ENCODE data around the gene ZNF385D. TPM values are rescaled to one million over a fixed set of nuclear protein-coding genes. Genes with fewer than 3 reads are reported as not detected.

ZNF385D gene
- total RNA-seq, 1 donor from 2014 or later: not detected

GRCh38 chr3:21777821-21778220 lies 26.8 kb upstream of the ZNF385D start:
- POLR2A ChIA-PET: no interaction called here

GRCh38 chr3:21766002-21766401 lies 15.0 kb upstream of the ZNF385D start:
- Mint-ChIP-seq H3K27ac (no peak overlapping the region), H3K36me3 (ENCODE audit: low read depth) (no peaks in the 10 kb centered on the region), H3K4me1 (no peaks in the 10 kb centered on the region), H3K9me3 (peaks cover 3% of the 10 kb centered on the region), H3K27me3 (no peaks in the 10 kb centered on the region), H3K4me3 (no peak overlapping the region)
- no peak for TF ChIP-seq CTCF (IDR thresholded peaks at IDR 0.05)
- ChIA-PET POLR2A (no interaction called here), CTCF (no interaction called here)
- intact Hi-C loops (cut with micrococcal nuclease): no loop called here
- ATAC-seq (ENCODE audit: low read depth) (no peak), DNase-seq (no peak)

More at GRCh38 chr3:21777821-21778220, 26.8 kb upstream of the ZNF385D start:
- intact Hi-C loops (cut with micrococcal nuclease): no loop called here
- Mint-ChIP-seq H3K4me1 (no peaks in the 10 kb centered on the region), H3K4me3 (no peak overlapping the region), H3K27ac (no peak overlapping the region), H3K9me3 (peaks cover 6% of the 10 kb centered on the region), H3K27me3 (no peaks in the 10 kb centered on the region), H3K36me3 (ENCODE audit: low read depth) (no peaks in the 10 kb centered on the region)
- no peak for TF ChIP-seq CTCF (IDR thresholded peaks at IDR 0.05)
- ATAC-seq (ENCODE audit: low read depth) (no peak), DNase-seq (no peak)
- CTCF ChIA-PET: no interaction called here

GRCh38 chr3:21755896-21756295 lies 4.9 kb upstream of the ZNF385D start:
- no peak for ATAC-seq (ENCODE audit: low read depth)
- ChIA-PET POLR2A (no interaction called here), CTCF (no interaction called here)
- no peak for TF ChIP-seq CTCF (IDR thresholded peaks at IDR 0.05)
- peaks cover 2% of the 10 kb centered on the region for H3K27me3 Mint-ChIP-seq
- intact Hi-C loops (cut with micrococcal nuclease): no loop called here
- no peaks in the 10 kb centered on the region for H3K9me3 Mint-ChIP-seq
- H3K4me1 Mint-ChIP-seq: no peaks in the 10 kb centered on the region
- H3K36me3 Mint-ChIP-seq (ENCODE audit: low read depth): no peaks in the 10 kb centered on the region
- DNase-seq: no peak
- no peak overlapping the region for H3K4me3 Mint-ChIP-seq
- H3K27ac Mint-ChIP-seq: no peak overlapping the region

GRCh38 chr3:21754839-21755238 lies 3.8 kb upstream of the ZNF385D start:
- no peak for TF ChIP-seq CTCF (IDR thresholded peaks at IDR 0.05)
- Mint-ChIP-seq H3K27ac (no peak overlapping the region), H3K4me3 (no peak overlapping the region), H3K9me3 (no peaks in the 10 kb centered on the region), H3K36me3 (ENCODE audit: low read depth) (no peaks in the 10 kb centered on the region), H3K4me1 (no peaks in the 10 kb centered on the region), H3K27me3 (peaks cover 7% of the 10 kb centered on the region)
- intact Hi-C loops (cut with micrococcal nuclease): no loop called here
- no peak for DNase-seq
- CTCF ChIA-PET: no interaction called here
- no peak for ATAC-seq (ENCODE audit: low read depth)
- POLR2A ChIA-PET: no interaction called here

GRCh38 chr3:21752749-21753347 lies 1.8 kb upstream of the ZNF385D start:
- Mint-ChIP-seq H3K27me3 (peaks cover 7% of the 10 kb centered on the region), H3K27ac (no peak overlapping the region), H3K4me1 (no peaks in the 10 kb centered on the region), H3K9me3 (no peaks in the 10 kb centered on the region), H3K36me3 (ENCODE audit: low read depth) (no peaks in the 10 kb centered on the region), H3K4me3 (no peak overlapping the region)
- intact Hi-C loops (cut with micrococcal nuclease): no loop called here
- DNase-seq: no peak
- ChIA-PET CTCF (no interaction called here), POLR2A (no interaction called here)
- no peak for ATAC-seq (ENCODE audit: low read depth)
- TF ChIP-seq CTCF (IDR thresholded peaks at IDR 0.05): no peak

All from activated B cell treated with CpG ODN at 0.5 μM for 24 hours (primary cell).